Activated T-helper 1 cell treated with anti-CD3 and anti-CD28 coated beads, Interleukin-12 subunit alpha, Interleukin-12 subunit beta, Interleukin-2, Interleukin-4 antibody, amounts not matched to agents 30 ng/mL and 10 ng/mL and 1 ng/mL, durations not matched to agents 14 hours and 24 hours and 36 hours (primary cell): ENCODE data around the gene MYO3B. TPM values are rescaled to one million over a fixed set of nuclear protein-coding genes. Genes with fewer than 3 reads are reported as not detected.

ENCODE experiments used
- DNase-seq: peaks from one replicate; pipeline ENCODE4 v3.0.0; 2021; ENCODE audit warnings: low spot score
- H3K27ac Mint-ChIP-seq: one replicate; pipeline ENCODE4 v1.8.0; 2021; ENCODE audit warnings: mild to moderate bottlenecking, mixed read lengths
- H3K27me3 Mint-ChIP-seq: one replicate; pipeline ENCODE4 v1.8.0; 2022; ENCODE audit warnings: mild to moderate bottlenecking, moderate library complexity, mixed read lengths; ENCODE audit not compliant: insufficient read depth
- H3K36me3 Mint-ChIP-seq: one replicate; pipeline ENCODE4 v1.8.0; 2021; ENCODE audit warnings: low read depth, mixed read lengths
- H3K4me1 Mint-ChIP-seq: one replicate; pipeline ENCODE4 v1.8.0; 2021; ENCODE audit warnings: low read depth, mixed read lengths
- H3K4me3 Mint-ChIP-seq: one replicate; pipeline ENCODE4 v1.8.0; 2021; ENCODE audit warnings: mild to moderate bottlenecking, moderate library complexity, mixed read lengths
- H3K9me3 Mint-ChIP-seq: one replicate; pipeline ENCODE4 v1.8.0; 2021; ENCODE audit warnings: mixed read lengths
- intact Hi-C: fragments of 100-400 bp; cut with micrococcal nuclease; formaldehyde crosslinking; loops from one replicate; pipeline ENCODE4 v1.15.1; 2024
- total RNA-seq: library from RNA; stranded (reverse); gene quantifications from 2 replicates; pipeline ENCODE4 v1.2.3, GENCODE V29; 2022

Gene MYO3B
- total RNA-seq, 1 donor from 2014 or later: 0.57 TPM

DNA sequence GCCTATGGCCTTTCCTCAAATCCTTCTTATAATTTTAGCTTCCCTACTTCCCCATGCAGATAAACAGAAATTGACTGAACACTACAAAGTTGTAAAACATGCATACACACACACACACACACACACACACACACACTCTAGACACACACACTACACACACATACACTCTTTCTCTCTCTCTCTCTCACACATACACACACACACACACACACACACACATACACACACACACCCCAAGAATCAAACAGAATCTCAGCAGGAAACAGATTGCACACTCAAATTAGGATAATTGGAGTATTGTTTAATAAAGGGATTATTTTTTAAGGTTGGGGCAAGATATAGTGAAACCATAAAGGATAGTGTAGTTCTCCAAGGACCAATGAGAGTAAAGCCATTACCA is 385.0 kb downstream of the MYO3B start:
- H3K36me3 Mint-ChIP-seq: no peaks in the 10 kb centered on the region
- H3K27ac Mint-ChIP-seq: no peak overlapping the region
- peaks cover 3% of the 10 kb centered on the region for H3K27me3 Mint-ChIP-seq
- intact Hi-C loops: no loop called here
- H3K9me3 Mint-ChIP-seq: no peaks in the 10 kb centered on the region
- DNase-seq: no peak
- no peak overlapping the region for H3K4me3 Mint-ChIP-seq
- no peaks in the 10 kb centered on the region for H3K4me1 Mint-ChIP-seq

DNA sequence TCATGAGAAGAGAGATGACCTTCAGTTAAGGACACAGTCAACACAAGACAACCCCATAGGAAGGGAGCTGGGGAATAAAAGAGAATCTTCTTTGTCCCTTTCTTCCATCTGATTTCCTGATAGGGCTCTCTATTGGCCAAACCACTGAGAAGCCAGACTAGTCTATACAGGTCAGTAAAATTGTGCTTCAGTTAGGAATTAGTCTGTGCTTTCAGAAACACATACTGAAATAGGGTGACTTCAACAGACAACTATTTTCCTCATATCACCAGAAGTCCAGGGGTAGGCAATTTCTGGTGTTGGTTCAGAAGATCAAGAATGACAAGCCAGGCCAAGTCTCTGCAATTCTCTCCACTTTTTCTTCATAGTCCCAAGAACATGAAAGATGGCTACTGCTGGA is 385.5 kb downstream of the MYO3B start:
- Mint-ChIP-seq H3K4me3 (no peak overlapping the region), H3K27ac (no peak overlapping the region), H3K36me3 (no peaks in the 10 kb centered on the region), H3K27me3 (peaks cover 3% of the 10 kb centered on the region), H3K4me1 (no peaks in the 10 kb centered on the region), H3K9me3 (no peaks in the 10 kb centered on the region)
- intact Hi-C loops: no loop called here
- DNase-seq: no peak

DNA sequence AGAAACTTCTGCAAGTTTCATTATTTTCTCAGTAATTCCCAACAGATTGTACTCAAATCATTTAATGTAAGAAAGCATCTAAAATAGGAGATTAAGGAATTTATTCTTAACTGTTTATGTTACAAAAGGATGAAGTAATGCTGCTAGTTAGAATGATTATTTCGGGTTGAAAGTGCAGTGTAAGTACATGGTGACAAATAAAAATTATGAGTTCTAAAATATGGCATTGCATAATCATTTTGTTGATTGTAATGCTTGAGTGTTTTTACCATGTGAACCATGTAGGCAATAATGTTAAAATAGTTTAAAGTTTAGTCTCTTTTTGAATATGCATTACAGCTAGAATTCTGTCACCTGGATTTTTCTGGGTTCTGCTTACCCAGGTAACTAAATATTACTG is 388.2 kb downstream of the MYO3B start:
- H3K4me1 Mint-ChIP-seq: no peaks in the 10 kb centered on the region
- no peak overlapping the region for H3K27ac Mint-ChIP-seq
- no peaks in the 10 kb centered on the region for H3K36me3 Mint-ChIP-seq
- H3K27me3 Mint-ChIP-seq: peaks cover 10% of the 10 kb centered on the region
- H3K9me3 Mint-ChIP-seq: no peaks in the 10 kb centered on the region
- DNase-seq: no peak
- H3K4me3 Mint-ChIP-seq: no peak overlapping the region
- intact Hi-C loops: no loop called here

DNA sequence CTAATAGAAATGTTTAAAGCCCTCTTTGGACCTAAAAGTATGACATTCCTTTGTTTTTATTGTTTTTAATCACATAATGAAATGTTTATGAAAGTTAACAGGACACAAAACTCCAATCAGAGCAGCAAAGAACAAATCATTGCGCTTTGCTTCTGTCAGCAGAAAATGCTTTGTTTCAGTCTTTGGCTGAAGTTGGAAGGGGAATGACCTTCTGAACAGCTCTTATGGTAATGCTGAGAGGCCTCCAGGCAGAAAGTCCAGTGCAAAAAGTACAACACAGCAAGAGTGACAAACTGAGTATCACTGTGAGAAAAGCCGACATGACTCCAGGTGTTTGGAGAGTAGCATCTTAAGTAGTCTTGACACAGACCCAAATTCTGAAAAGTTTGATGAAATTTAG is 389.5 kb downstream of the MYO3B start:
- Mint-ChIP-seq H3K36me3 (no peaks in the 10 kb centered on the region), H3K27me3 (peaks cover 12% of the 10 kb centered on the region), H3K4me1 (no peaks in the 10 kb centered on the region), H3K27ac (no peak overlapping the region), H3K9me3 (no peaks in the 10 kb centered on the region), H3K4me3 (no peak overlapping the region)
- intact Hi-C loops: no loop called here
- DNase-seq: no peak

DNA sequence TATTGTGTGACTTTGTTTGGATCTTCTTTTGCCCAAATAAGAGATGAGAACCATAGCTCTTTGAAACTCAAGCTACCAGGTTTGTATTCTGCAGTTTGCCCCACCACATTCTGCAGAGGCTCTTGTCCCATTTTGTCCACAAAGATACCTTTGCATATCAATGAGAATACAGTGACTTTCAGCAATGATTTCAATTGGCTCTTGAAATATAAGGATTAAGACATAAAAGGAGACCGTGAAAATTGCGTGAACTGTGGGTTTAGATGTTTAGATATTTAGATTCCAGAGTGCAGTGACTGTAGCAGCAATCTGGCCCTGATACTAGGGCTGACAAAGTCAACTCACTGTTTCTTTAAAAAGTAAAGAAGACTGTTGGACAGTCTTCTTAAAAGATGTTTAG is 390.6 kb downstream of the MYO3B start:
- Mint-ChIP-seq H3K36me3 (no peaks in the 10 kb centered on the region), H3K27me3 (peaks cover 12% of the 10 kb centered on the region), H3K4me3 (no peak overlapping the region), H3K27ac (no peak overlapping the region), H3K9me3 (no peaks in the 10 kb centered on the region), H3K4me1 (no peaks in the 10 kb centered on the region)
- DNase-seq: no peak
- intact Hi-C loops: no loop called here

DNA sequence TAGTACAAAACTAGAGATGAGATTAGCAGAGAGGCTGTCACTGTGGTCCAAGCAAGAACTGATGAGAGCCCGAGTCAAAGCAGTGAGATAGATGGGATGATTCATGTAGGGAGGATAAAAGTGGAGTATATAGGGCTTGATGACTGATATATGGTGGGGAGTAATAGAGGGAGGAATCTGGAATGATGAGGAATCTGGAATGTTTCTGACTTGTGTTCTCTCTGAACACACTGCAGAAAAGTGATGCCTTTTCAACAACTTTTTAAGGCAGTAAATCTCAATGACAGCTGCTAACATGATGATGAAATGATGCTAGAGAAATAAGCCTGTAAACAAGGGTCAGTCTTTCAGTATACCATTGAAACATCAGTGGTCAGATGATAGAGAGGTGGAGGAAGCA is 393.7 kb downstream of the MYO3B start:
- intact Hi-C loops: no loop called here
- Mint-ChIP-seq H3K27me3 (peaks cover 15% of the 10 kb centered on the region), H3K27ac (no peak overlapping the region)

DNA sequence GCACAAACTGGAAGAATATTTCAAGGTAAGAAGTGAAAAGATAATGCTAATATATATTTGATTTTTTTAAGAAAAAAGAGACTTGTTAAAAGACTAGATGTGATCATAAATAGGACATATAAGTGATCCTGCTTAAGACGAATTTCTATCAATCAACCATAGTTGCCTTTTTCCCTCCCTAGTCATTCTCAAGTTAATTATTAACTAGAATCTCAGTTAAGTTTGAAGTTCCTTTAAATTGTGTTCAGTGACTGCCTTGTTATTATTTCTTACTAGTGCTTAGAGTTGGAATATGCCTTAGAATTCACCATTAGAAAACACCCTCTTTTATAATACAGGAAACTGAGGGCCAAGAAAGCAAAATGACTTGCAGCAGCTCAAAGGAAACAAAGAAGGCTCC is 395.7 kb downstream of the MYO3B start:
- Mint-ChIP-seq H3K4me3 (no peak overlapping the region), H3K27ac (no peak overlapping the region), H3K36me3 (no peaks in the 10 kb centered on the region), H3K9me3 (no peaks in the 10 kb centered on the region), H3K4me1 (no peaks in the 10 kb centered on the region), H3K27me3 (peaks cover 15% of the 10 kb centered on the region)
- DNase-seq: no peak
- intact Hi-C loops: no loop called here

More for the DNA sequence above, 393.7 kb downstream of the MYO3B start:
- Mint-ChIP-seq H3K4me3 (no peak overlapping the region), H3K4me1 (no peaks in the 10 kb centered on the region), H3K9me3 (no peaks in the 10 kb centered on the region), H3K36me3 (no peaks in the 10 kb centered on the region)
- no peak for DNase-seq

DNA sequence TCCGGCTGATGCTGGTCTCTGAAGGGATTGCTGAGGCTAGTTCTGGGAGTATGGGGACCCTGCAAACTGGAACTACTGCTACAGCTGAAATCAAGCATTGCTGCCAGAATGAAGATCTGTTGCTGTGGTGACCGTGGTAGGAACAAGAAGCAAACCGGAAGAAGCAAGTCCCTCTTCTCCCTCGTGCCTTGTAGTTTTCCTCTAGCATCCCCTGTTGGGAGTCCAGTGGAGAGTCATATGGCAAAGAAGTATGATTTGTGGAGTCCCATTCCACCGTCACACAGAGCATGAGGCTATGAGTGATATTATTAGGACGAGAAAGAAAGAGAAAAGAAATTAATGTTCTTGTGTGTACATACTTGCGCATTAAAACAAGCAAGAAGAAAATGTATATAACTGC is 398.3 kb downstream of the MYO3B start:
- no peak overlapping the region for H3K27ac Mint-ChIP-seq
- intact Hi-C loops: no loop called here
- DNase-seq: no peak
- peaks cover 9% of the 10 kb centered on the region for H3K27me3 Mint-ChIP-seq
- H3K4me3 Mint-ChIP-seq: no peak overlapping the region
- H3K4me1 Mint-ChIP-seq: no peaks in the 10 kb centered on the region
- no peaks in the 10 kb centered on the region for H3K9me3 Mint-ChIP-seq
- H3K36me3 Mint-ChIP-seq: no peaks in the 10 kb centered on the region

DNA sequence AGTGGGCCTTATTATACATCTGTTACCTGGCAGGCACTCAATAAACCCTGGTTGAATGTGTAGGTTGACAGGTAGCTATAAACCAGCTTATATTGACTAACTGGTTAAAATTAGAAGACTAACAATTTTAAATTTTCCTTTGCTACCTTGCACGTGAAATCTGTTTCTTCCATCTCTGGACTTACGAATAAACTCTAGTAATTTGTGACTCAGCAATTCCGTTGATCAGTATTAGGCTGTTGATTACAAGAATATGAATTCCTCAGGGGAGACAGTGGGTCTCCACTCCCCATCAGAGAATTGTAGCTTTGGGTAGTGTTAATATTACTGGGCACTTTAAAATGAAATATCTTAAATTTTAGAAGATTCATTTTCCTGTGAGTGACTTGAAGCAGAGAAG is 399.4 kb downstream of the MYO3B start:
- H3K4me1 Mint-ChIP-seq: no peaks in the 10 kb centered on the region

DNA sequence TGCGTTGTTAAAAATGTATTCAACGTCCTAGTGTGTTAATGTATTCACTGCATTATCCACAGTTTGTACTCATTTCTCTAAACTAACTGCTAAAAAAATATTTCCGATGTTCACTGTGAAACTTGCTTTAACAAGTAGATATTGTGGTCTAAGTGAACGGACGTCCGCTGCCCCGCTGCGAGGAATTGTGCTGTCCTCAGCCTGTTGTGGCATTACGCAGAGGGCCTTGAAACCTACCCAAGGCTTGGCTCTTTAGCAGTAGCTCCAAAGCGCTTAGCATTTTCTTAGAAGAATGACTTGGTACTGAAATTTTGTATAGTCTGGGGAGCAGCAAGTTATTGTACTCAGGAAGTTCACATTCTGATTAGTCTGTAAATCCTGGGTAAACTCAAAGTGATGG is 400.7 kb downstream of the MYO3B start:
- intact Hi-C loops: no loop called here
- no peak overlapping the region for H3K4me3 Mint-ChIP-seq
- H3K4me1 Mint-ChIP-seq: no peaks in the 10 kb centered on the region
- no peak for DNase-seq
- H3K9me3 Mint-ChIP-seq: no peaks in the 10 kb centered on the region
- no peak overlapping the region for H3K27ac Mint-ChIP-seq
- H3K27me3 Mint-ChIP-seq: peaks cover 7% of the 10 kb centered on the region
- H3K36me3 Mint-ChIP-seq: no peaks in the 10 kb centered on the region

More for the DNA sequence above, 399.4 kb downstream of the MYO3B start:
- no peaks in the 10 kb centered on the region for H3K36me3 Mint-ChIP-seq
- H3K27me3 Mint-ChIP-seq: peaks cover 7% of the 10 kb centered on the region
- H3K27ac Mint-ChIP-seq: no peak overlapping the region
- intact Hi-C loops: no loop called here
- no peaks in the 10 kb centered on the region for H3K9me3 Mint-ChIP-seq
- no peak for DNase-seq
- no peak overlapping the region for H3K4me3 Mint-ChIP-seq

DNA sequence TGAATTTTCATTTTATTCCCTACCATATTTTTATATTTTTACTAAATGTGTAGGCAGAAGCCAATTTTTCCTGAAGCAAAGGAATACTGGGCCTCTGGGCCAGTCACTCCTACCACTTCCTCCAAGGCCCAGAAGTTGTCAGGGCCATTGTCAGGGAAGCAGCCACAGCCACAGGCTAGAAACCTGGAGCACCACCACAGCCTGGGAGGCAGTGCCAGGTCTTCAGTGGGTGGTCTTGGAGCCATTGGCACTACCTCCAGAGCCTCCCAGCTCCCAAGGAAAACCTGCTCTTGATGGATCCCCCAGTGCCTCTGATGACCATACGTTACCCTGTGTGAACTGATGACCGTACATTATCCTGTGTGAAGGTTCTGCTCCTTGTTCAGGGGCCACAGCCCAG is 401.6 kb downstream of the MYO3B start:
- no peak overlapping the region for H3K4me3 Mint-ChIP-seq
- no peaks in the 10 kb centered on the region for H3K9me3 Mint-ChIP-seq
- H3K27ac Mint-ChIP-seq: no peak overlapping the region
- intact Hi-C loops: no loop called here
- no peak for DNase-seq
- no peaks in the 10 kb centered on the region for H3K4me1 Mint-ChIP-seq
- no peaks in the 10 kb centered on the region for H3K36me3 Mint-ChIP-seq
- H3K27me3 Mint-ChIP-seq: peaks cover 7% of the 10 kb centered on the region

DNA sequence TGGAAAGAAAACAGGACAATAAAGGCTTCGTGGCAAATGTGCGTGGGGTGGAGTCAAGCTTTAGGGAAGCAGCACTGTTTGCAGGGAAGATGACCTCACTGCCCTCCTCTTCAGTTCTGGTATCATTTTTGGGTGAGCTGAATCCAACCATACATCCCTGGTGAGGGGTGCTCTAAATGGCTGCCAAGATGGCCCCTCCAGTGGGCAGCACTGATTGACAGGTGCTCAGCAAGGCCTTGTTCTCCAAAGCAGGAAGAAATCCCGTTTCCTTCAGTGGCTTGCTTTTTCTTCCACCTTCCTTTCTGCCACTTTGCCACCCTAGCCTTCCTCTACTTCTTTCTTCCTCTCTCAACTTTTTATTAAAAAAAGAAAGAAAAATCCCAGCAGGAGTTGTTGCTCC is 404.4 kb downstream of the MYO3B start:
- Mint-ChIP-seq H3K4me3 (no peak overlapping the region), H3K9me3 (no peaks in the 10 kb centered on the region), H3K36me3 (no peaks in the 10 kb centered on the region), H3K27me3 (peaks cover 4% of the 10 kb centered on the region), H3K27ac (no peak overlapping the region), H3K4me1 (no peaks in the 10 kb centered on the region)
- DNase-seq: no peak
- intact Hi-C loops: no loop called here

DNA sequence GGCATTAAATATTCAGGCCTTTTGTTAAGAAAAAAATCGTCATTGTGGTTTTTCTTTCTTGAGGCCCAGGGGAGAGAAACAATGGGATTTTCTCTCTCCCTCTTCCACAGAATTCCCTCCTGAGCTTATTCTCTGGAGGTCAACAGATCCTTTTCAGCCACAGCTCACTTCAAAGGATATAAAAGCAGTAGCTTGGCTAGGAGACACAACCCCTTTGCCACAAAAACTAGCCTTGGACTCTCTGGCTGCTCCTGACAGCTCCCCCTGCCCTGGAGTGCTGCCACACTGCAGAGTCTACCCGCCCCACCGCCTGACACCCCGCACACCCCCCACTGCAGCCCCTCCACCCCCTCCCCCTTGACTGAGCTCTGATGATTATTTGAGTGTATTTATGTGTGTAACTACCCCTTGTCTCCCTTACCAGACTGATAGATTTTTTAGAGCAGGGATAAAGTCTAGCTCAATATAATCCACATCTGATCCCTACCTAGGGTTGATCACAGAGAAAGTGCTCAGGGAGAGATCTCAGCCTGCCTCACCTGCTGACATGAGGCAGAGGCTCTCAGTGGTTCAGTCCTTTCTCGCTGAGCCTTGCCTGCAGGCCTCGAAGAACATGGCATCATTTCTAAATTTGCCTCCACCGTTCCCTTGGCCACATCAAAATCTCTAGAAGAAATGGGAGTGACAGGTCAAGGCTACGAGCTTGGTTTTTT is 405.0 kb downstream of the MYO3B start:
- intact Hi-C loops: no loop called here
- DNase-seq: no peak
- Mint-ChIP-seq H3K27me3 (peaks cover 7% of the 10 kb centered on the region), H3K27ac (no peak overlapping the region), H3K36me3 (no peaks in the 10 kb centered on the region), H3K4me1 (no peaks in the 10 kb centered on the region), H3K9me3 (no peaks in the 10 kb centered on the region), H3K4me3 (no peak overlapping the region)

DNA sequence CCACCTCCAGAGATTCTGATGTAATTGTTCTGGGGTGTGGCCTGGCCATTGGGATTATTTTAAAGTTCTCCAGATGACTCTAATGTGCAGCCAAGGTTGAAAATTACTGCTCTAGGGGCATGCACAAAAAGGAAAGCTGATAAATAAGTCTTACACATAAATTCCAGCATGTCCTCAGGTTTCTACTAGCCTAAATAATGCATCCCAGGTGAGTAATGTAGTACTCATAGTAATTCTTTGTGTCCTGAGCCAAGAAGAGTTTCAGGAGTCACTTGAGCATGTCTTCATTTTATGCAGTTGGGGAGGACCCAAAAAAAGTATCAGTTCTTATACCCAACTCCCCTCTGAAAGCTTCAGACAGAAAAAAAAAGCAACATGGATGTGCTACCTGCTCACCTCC is 407.1 kb downstream of the MYO3B start:
- intact Hi-C loops: no loop called here
- Mint-ChIP-seq H3K4me1 (no peaks in the 10 kb centered on the region), H3K27ac (no peak overlapping the region), H3K4me3 (no peak overlapping the region), H3K36me3 (no peaks in the 10 kb centered on the region), H3K9me3 (no peaks in the 10 kb centered on the region), H3K27me3 (peaks cover 10% of the 10 kb centered on the region)
- DNase-seq: no peak
